Caki2 (cell line): ENCODE results near the gene DGLUCY. TPM values are rescaled to one million over a fixed set of nuclear protein-coding genes. Genes with fewer than 3 reads are reported as not detected.
"Not testable (repeated sequence)": the region's sequence is repeated elsewhere in the genome, so short reads cannot be mapped to it uniquely, and the experiment has no call there.

Experiments used
- DNase-seq: peaks from one replicate; pipeline ENCODE4 v3.0.0-alpha.2; 2015; ENCODE audit warnings: low read depth
- in situ Hi-C: cut with HindIII; loops from 2 replicates; pipeline ENCODE4 v1.10.0; 2016; ENCODE audit warnings: low sequenced_read_pairs, low pct_unique_long_range_greater_than_20kb, mixed read lengths
- total RNA-seq: library from RNA; depleted of rRNA; stranded (reverse); fragments of >200 nt; shearing (Covaris generic); gene quantifications from 2 replicates; pipeline ENCODE4 v1.2.3, GENCODE V29; 2014; ENCODE audit warnings: low replicate concordance

Gene DGLUCY
- total RNA-seq, 1 experiment from 2014 or later: 25.5 TPM

DNA sequence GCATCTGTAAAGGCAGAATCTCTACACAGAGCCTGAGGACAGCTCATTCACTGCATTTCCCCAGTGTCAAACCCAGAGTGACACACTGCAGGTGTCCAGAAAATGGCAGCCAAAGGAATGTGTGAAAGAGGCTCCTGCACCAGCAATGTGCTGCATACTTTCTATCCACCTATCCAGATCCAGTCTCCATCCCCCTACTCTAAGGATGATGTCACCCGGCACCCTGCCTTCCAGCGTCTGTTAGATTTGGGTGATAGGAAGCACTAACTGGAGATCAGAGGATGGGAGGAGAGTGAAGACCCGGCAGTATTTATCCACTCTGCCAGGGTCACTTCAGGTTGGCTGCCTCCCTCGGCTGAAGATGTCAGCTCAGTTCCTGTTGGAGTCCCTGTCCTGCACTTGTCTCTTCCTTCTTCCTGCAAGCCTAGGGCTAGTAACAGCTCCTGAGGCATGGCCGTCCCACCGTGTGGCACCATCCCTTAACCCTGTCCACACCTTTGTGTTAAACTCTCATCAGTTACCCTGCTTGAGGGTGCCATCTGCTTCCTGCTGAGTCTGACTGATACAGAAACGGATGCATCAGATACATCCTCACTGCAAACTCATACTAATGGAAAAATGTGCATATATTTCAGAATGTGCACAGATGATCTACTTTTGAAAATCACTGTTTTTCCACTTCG lies 143.6 kb downstream of the DGLUCY start:
- no peak for DNase-seq
- in situ Hi-C loops: no loop called here

- DNase-seq: no peak
- in situ Hi-C loops: no loop called here
These were observed 144.2 kb downstream of the DGLUCY start for GRCh38 chr14:91258011-91258618.

DNA sequence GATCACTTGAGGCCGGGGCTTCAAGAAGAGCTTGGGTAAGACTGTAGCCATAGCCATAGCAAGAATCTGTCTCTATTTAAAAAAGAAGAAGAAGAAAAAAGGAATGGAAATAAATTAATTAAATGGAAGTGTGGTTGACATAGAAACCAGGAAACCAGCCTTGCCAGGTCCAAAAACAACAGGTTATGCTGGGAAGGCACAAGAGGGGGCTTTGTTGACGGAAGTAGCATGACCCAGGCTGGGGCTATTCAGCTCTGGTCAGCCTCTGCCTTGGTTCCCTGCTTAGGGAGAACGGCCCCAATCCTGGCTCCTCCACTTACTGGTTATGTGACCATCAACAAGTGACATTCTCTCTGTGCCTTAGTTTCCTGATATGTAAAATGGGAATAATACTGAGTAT lies 145.0 kb downstream of the DGLUCY start:
- in situ Hi-C loops: no loop called here
- no peak for DNase-seq

- in situ Hi-C loops: no loop called here
These were observed 147.2 kb downstream of the DGLUCY start for GRCh38 chr14:91261115-91261514.

DNA sequence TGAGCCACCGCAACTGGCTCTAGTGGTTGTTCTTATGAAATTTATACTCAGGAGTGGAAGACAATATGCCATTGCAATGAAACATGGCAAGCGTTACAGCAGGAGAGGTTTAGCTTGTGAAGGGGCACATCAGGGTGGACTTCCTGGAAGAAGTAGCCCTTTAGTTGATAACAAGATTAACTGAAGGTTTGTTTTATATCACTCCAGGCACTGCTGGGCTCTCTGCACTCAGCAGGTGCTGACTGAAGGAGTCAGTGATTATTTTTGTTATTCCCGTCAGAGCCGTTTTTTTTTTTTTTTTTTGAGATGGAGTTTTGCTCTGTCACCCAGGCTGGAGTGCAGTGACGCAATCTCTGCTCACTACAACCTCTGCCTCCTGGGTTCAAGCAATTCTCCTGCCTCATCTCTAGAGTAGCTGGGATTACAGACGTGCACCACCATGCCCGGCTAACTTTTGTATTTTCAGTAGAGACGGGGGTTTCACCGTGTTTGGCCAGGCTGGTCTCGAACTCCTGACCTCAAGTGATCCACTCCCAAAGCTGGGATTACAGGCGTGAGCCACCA lies 148.2 kb downstream of the DGLUCY start:
- in situ Hi-C loops: no loop called here
- no peak for DNase-seq

More at GRCh38 chr14:91261115-91261514, 147.2 kb downstream of the DGLUCY start:
- no peak for DNase-seq

DNA sequence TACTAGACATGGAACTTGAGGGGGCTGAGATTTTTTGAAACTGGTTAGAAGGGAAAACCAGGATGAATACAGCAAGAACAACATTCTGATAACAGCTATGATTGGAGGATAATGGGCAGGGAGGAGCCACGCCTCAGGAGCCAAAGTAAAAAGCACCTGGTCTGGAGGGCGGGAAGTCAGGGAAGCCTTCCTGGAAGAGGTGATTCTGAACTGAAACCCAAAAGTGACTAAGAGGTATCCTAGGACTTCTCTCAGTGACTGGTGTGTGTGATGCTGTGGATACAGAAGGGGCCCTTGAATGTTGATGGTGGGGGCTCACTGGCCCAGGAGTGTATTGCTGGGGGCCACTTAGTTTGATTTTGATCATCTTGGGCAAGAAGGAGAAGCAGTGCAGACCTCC lies 149.5 kb downstream of the DGLUCY start:
- in situ Hi-C loops: no loop called here
- no peak for DNase-seq

GRCh38 chr14:91264151-91265150 lies 150.6 kb downstream of the DGLUCY start:
- no peak for DNase-seq
- in situ Hi-C loops: no loop called here

GRCh38 chr14:91265404-91265803 lies 151.5 kb downstream of the DGLUCY start:
- in situ Hi-C loops: no loop called here
- DNase-seq: no peak

DNA sequence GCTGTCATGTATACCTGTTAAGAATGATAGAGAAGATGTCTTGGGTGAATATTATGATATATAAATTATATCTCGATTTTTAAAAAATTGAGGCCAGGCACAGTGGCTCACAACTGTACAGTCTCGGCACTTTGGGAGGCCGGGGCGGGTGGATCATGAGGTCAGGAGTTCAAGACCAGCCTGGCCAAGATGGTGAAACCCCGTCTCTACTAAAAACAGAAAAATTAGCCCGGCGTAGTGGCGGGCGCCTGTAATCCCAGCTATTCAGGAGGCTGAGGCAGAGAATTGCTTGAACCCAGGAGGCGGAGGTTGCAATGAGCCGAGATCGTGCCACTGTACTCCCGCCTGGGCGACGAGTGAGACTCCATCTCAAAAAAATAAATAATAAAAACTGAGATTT lies 152.4 kb downstream of the DGLUCY start:
- in situ Hi-C loops, DNase-seq: not testable (repeated sequence)

- no peak for DNase-seq
- in situ Hi-C loops: no loop called here
These were observed 154.1 kb downstream of the DGLUCY start for GRCh38 chr14:91267965-91268437.

DNA sequence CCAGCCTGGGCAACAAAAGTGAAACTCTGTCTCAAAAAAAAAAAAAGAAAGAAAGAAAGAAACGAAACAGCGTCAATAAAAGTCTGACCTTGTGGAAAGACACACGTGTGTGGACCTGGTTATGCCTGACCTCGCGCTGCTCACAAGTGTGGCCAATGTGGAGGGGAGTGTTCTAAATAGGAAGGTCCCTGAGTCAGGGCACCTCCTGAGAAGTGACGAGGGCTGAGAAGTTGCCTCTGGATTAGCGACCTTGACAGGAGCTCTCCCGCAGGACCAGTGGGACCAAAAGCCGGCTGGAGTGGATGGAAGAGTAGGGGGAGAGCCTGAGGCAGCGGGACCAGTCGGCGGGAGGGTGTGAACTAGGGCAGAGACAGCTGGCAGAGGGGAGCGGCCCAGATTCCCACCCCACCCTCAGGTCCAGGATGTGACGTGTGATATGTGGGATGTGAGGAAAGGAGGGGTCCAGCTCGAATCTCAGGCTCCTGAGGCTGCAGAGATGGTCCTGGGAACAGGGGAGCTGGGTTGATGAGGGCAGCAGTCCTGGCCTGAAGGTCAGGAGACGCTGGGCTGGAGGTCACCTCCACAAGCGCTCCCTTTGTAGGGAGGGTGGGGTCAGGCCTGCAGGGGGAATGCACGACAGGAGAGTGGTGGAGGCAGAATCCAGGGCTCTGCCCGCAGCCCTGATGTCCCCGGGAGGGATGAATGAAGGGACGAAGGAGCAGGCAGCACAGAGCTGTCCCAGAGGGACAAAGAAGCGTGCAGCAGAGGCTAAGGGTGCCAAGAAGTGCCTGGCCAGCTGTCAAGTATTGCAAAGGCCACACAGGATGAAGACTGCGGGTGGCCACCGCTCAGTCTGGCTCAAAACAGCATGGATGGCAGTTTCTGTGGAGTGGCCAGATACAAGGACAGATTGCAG lies 155.5 kb downstream of the DGLUCY start:
- no peak for DNase-seq
- in situ Hi-C loops: no loop called here

- in situ Hi-C loops: no loop called here
- DNase-seq: no peak
These were observed 156.3 kb downstream of the DGLUCY start for GRCh38 chr14:91270188-91270587.

DNA sequence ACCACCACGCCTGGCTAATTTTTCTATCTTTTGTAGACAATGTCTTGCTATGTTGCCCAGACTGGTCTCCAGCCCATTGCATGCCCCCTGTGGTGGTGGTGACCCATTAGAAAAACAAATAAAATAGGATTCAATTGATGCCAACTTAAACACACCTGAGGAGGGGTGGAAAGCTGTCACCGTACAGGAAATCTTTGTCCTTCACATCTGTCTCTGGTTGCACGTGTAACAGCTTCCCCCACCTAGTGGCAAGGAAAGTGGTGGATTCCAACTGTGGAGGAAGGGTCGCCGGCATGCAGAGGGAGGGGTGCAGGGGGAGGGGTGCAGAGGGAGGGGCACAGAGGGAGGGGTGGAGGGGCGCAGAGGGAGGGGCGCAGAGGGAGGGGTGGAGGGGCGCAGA lies 156.7 kb downstream of the DGLUCY start:
- in situ Hi-C loops: no loop called here
- DNase-seq: no peak

- no peak for DNase-seq
- in situ Hi-C loops: no loop called here
These were observed 157.8 kb downstream of the DGLUCY start for GRCh38 chr14:91271639-91272038.

DNA sequence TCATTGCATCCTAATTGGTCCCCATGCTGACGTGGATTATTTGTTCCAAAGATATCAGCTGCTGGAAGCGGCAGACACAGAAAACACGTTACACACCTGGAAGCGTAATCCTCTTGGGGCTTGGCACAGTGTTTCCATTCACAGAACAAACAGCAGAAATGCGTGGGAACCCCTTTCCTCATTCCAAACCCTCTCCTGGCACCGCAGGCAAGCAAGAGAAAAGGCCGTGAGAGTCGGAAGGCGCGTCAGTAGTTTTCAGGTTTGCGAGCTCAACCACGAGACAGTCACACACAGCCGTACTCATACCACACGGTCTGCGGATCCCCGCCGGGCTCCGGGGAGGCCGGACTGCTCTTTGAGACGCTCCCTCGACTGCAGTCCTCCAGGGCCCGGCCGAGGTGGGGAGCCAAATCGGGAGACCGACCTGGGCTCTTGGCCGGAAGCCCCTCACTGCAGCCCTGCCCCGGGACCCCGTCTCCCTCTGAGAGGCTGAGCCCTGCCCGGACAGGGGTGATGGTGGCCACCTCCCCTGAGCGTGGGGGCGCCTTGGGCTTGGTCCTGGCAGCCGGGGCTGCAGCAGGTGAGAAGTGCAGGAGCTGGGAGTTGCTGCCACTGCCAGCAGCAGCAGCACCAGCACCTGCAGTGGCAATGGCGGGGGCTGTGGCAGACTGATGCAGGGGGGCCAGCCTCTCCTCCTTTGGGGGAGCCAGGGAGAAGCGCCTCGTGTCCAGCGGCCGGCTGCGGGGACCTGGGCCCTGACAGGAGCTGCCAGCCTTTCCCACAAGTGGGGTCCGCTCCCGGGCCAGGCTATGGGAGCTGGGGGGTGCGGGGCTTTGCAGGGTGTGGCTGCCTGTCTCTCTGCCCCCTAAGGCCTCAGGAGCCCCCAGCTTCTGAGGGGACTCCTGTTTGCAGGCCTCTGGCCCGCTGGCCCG lies 158.7 kb downstream of the DGLUCY start:
- DNase-seq: no peak
- in situ Hi-C loops: no loop called here

- in situ Hi-C loops: no loop called here
- DNase-seq: no peak
These were observed 159.5 kb downstream of the DGLUCY start for GRCh38 chr14:91273273-91273884.
